Large intestine (tissue), 3 donors: ENCODE results near the gene OR2Y1. TPM values are rescaled to one million over a fixed set of nuclear protein-coding genes. Genes with fewer than 3 reads are reported as not detected.
"Not testable (repeated sequence)": the region's sequence is repeated elsewhere in the genome, so short reads cannot be mapped to it uniquely, and the experiment has no call there.

Experiments
- DNase-seq, 2 donors: peaks; one replicate each; pipeline versions ENCODE4 v3.0.0 to v3.0.0-alpha.2; 2013
- H3K27ac ChIP-seq: one replicate; pipeline ENCODE4 v1.5.1; 2013; ENCODE audit warnings: low read length
- H3K27me3 ChIP-seq: 2 replicates; pipeline ENCODE4 v1.6.1; 2013; ENCODE audit warnings: low read length; ENCODE audit not compliant: control insufficient read depth, insufficient read depth
- H3K36me3 ChIP-seq: 2 replicates; pipeline ENCODE4 v1.6.1; 2013; ENCODE audit warnings: low read length; ENCODE audit not compliant: control insufficient read depth, insufficient read depth
- H3K4me1 ChIP-seq: one replicate; pipeline ENCODE4 v1.6.1; 2013; ENCODE audit warnings: low read length; ENCODE audit not compliant: control insufficient read depth, insufficient read depth
- H3K4me3 ChIP-seq: one replicate; pipeline ENCODE4 v1.5.1; 2013; ENCODE audit warnings: low read length
- H3K9me3 ChIP-seq: one replicate; pipeline ENCODE4 v1.6.1; 2013; ENCODE audit warnings: mild to moderate bottlenecking, low read depth, low read length, moderate library complexity; ENCODE audit not compliant: control insufficient read depth
- WGBS: methylation state at CpG from one replicate; pipeline ENCODE4 v1.1.5; 2013; ENCODE audit warnings: low lambda C conversion rate; ENCODE audit not compliant: insufficient coverage; 5-methylcytosine and 5-hydroxymethylcytosine counted together
- polyA plus RNA-seq: library from polyadenylated mRNA; unstranded; fragments of 120-200 nt; gene quantifications from one replicate; pipeline ENCODE4 v1.2.1, GENCODE V29; 2013

OR2Y1 gene
- polyA plus RNA-seq, 1 donor, result not detected

GRCh38 chr5:180739271-180739670 lies 587 bp downstream of the OR2Y1 start:
- no peaks in the 10 kb centered on the region for H3K9me3 ChIP-seq
- H3K27ac ChIP-seq, result no peak overlapping the region
- DNase-seq, result no peak
- no CpG with 5 or more reads among the region's 10 CpGs for WGBS
- no peaks in the 10 kb centered on the region for H3K4me1 ChIP-seq
- no peaks in the 10 kb centered on the region for H3K36me3 ChIP-seq
- H3K4me3 ChIP-seq, result no peak overlapping the region
- peaks cover 5% of the 10 kb centered on the region for H3K27me3 ChIP-seq

DNA sequence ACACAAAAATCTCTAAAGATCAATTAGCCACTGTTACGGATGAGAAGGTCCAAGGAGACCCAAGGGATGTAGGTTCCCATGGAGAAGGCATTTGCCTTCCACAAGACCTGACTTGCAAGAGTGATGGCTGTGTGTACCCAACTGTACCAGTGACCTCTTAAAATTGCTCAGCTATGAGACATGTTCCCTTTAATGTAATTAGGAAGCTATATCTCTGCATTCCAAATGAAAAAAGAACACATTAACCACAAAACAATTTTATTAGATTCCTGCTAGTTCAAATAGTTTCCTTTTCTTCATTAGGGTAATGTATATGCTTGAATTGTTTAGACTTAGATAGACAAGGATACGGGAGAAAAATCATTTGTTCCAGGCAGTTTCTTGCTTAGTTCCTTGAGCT lies 3.3 kb downstream of the OR2Y1 start:
- no peaks in the 10 kb centered on the region for H3K36me3 ChIP-seq

DNA sequence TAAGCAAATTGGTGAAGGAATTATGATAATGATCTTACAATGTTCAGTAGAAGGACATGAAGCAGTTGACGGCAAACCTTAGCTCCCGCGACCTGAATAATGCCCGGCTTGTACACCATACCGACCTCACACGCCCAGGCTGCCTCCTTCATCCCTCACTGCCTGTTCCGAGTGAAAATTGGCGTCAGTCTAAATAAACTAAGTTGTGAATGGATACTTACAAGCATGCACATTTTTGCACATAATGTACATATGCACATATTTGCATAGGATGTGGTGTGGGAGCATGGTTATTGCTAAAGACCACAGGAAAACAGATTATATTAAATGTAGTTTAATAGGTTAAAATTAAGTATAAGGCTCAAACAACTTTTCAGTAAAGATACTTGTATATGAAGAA lies 14.9 kb downstream of the OR2Y1 start:
- no peaks in the 10 kb centered on the region for H3K4me1 ChIP-seq
- no peaks in the 10 kb centered on the region for H3K9me3 ChIP-seq
- no peak for DNase-seq
- 100% methylated on average over 1 of the region's 8 CpGs for WGBS
- no peak overlapping the region for H3K4me3 ChIP-seq
- no peak overlapping the region for H3K27ac ChIP-seq
- H3K27me3 ChIP-seq, result no peaks in the 10 kb centered on the region
- no peaks in the 10 kb centered on the region for H3K36me3 ChIP-seq

More for the DNA sequence above, 3.3 kb downstream of the OR2Y1 start:
- Histone ChIP-seq H3K27me3 (peaks cover 5% of the 10 kb centered on the region), H3K4me3 (no peak overlapping the region), H3K9me3 (no peaks in the 10 kb centered on the region), H3K27ac (no peak overlapping the region), H3K4me1 (no peaks in the 10 kb centered on the region)
- no peak for DNase-seq
- 100% methylated on average over 1 of the region's 2 CpGs for WGBS

GRCh38 chr5:180723936-180724335 lies 15.9 kb downstream of the OR2Y1 start:
- Histone ChIP-seq H3K27ac (no peak overlapping the region), H3K4me3 (no peak overlapping the region), H3K36me3 (no peaks in the 10 kb centered on the region), H3K27me3 (no peaks in the 10 kb centered on the region), H3K4me1 (no peaks in the 10 kb centered on the region), H3K9me3 (no peaks in the 10 kb centered on the region)
- no peak for DNase-seq
- no CpG with 5 or more reads among the region's 5 CpGs for WGBS

GRCh38 chr5:180720486-180720885 lies 19.4 kb downstream of the OR2Y1 start:
- no CpG with 5 or more reads among the region's 9 CpGs for WGBS
- Histone ChIP-seq H3K4me3 (no peak overlapping the region), H3K9me3 (no peaks in the 10 kb centered on the region), H3K36me3 (no peaks in the 10 kb centered on the region), H3K4me1 (no peaks in the 10 kb centered on the region), H3K27ac (no peak overlapping the region), H3K27me3 (no peaks in the 10 kb centered on the region)
- DNase-seq, result no peak

- no peaks in the 10 kb centered on the region for H3K9me3 ChIP-seq
- no peaks in the 10 kb centered on the region for H3K27me3 ChIP-seq
- no CpG with 5 or more reads among the region's 2 CpGs for WGBS
- DNase-seq, result no peak
- H3K4me3 ChIP-seq, result no peak overlapping the region
- H3K4me1 ChIP-seq, result no peaks in the 10 kb centered on the region
- no peak overlapping the region for H3K27ac ChIP-seq
- no peaks in the 10 kb centered on the region for H3K36me3 ChIP-seq
Observed at GRCh38 chr5:180719781-180720180, 20.1 kb downstream of the OR2Y1 start.

GRCh38 chr5:180718810-180719453 lies 20.9 kb downstream of the OR2Y1 start:
- no peaks in the 10 kb centered on the region for H3K4me1 ChIP-seq
- WGBS, result no CpG with 5 or more reads among the region's 6 CpGs
- H3K27me3 ChIP-seq, result no peaks in the 10 kb centered on the region
- no peaks in the 10 kb centered on the region for H3K36me3 ChIP-seq
- H3K27ac ChIP-seq, result no peak overlapping the region
- no peak overlapping the region for H3K4me3 ChIP-seq
- no peaks in the 10 kb centered on the region for H3K9me3 ChIP-seq
- DNase-seq, result peak in 1 of 2 donors; percentile 14

- no peaks in the 10 kb centered on the region for H3K9me3 ChIP-seq
- H3K27me3 ChIP-seq, result no peaks in the 10 kb centered on the region
- no peaks in the 10 kb centered on the region for H3K4me1 ChIP-seq
- H3K4me3 ChIP-seq, result no peak overlapping the region
- H3K27ac ChIP-seq, result no peak overlapping the region
- WGBS, result 60% methylated on average over 1 of the region's 1 CpG
- DNase-seq, result no peak
- H3K36me3 ChIP-seq, result no peaks in the 10 kb centered on the region
Observed at GRCh38 chr5:180717989-180718388, 21.9 kb downstream of the OR2Y1 start.

DNA sequence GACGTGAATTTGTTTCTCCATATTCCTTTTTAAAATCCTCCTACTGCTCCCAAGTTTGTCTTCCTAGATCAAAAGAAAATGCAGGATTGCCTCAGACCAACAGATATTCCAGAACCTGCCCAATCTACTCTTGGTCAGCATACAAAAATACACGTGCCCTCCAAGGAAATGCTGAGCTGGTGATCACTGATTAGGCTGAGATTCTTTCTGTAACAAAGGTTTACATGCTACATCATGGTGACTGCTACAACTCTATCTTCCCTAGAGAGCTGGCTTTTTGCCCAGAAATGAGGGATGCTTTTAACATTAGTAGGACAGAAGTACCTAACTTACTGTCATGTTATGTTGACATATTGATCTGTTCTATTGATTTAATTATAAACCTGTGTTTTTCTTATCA lies 35.5 kb downstream of the OR2Y1 start:
- Histone ChIP-seq H3K27me3 (no peaks in the 10 kb centered on the region), H3K4me3 (no peak overlapping the region), H3K36me3 (no peaks in the 10 kb centered on the region), H3K9me3 (no peaks in the 10 kb centered on the region), H3K27ac (no peak overlapping the region), H3K4me1 (no peaks in the 10 kb centered on the region)
- WGBS, result 100% methylated on average over 1 of the region's 2 CpGs
- DNase-seq, result no peak

DNA sequence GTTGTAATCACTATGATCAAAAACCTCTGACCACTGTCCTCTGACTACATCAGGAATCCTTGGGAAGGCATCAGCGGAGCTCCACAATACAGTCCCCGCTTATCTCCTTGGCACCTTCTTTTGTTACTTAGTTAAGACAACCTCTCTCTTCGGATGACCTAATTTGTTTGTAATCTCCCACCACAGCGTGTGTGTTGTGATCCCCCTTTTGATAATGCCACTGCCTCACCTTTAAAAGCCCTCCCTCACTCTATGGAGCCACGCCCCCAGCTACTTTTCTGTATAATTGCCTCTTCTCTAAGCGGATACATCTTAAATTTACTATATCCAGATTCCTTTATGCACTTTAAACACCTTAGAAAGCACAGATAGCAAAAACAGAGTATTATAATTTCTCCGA lies 35.9 kb downstream of the OR2Y1 start:
- DNase-seq, result no peak
- 64% methylated on average over 5 of the region's 7 CpGs for WGBS

DNA sequence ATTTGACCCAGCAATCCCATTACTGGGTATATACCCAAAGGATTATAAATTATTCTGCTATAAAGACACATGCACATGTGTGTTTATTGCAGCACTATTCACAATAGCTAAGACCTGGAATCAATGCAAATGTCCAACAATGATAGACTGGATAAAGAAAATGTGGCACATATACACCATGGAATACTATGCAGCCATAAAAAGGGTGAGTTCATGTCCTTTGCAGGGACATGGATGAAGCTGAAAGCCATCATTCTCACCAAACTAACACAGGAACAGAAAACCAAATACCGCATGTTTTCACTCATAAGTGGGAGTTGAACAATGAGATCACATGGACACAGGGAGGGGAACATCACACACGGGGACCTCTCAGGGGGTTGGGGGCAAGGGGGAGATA lies 36.5 kb downstream of the OR2Y1 start:
- H3K4me3 ChIP-seq, H3K27ac ChIP-seq, H3K9me3 ChIP-seq, H3K27me3 ChIP-seq, H3K4me1 ChIP-seq, DNase-seq, H3K36me3 ChIP-seq: not testable (repeated sequence)
- WGBS, result no CpG with 5 or more reads among the region's 2 CpGs

More for the DNA sequence above, 35.9 kb downstream of the OR2Y1 start:
- no peak overlapping the region for H3K4me3 ChIP-seq
- H3K36me3 ChIP-seq, result no peaks in the 10 kb centered on the region
- H3K4me1 ChIP-seq, result no peaks in the 10 kb centered on the region
- H3K9me3 ChIP-seq, result no peaks in the 10 kb centered on the region
- H3K27ac ChIP-seq, result no peak overlapping the region
- no peaks in the 10 kb centered on the region for H3K27me3 ChIP-seq
